VCaP (cell line): ENCODE results near the gene CD247.

ENCODE experiments used
- H3K27ac ChIP-seq: fragments of 450-650 bp; 2 replicates; pipeline ENCODE4 v1.5.1; 2017
- CTCF ChIP-seq: fragments of 450-650 bp; conservative IDR thresholded peaks from 2 replicates; pipeline ENCODE4 v1.5.1; 2017; ENCODE audit warnings: mild to moderate bottlenecking, moderate library complexity

Gene CD247

GRCh38 chr1:167490765-167491164, 27.6 kb downstream of the CD247 start:
- H3K27ac ChIP-seq = no peak overlapping the region
- no peak for TF ChIP-seq CTCF

DNA sequence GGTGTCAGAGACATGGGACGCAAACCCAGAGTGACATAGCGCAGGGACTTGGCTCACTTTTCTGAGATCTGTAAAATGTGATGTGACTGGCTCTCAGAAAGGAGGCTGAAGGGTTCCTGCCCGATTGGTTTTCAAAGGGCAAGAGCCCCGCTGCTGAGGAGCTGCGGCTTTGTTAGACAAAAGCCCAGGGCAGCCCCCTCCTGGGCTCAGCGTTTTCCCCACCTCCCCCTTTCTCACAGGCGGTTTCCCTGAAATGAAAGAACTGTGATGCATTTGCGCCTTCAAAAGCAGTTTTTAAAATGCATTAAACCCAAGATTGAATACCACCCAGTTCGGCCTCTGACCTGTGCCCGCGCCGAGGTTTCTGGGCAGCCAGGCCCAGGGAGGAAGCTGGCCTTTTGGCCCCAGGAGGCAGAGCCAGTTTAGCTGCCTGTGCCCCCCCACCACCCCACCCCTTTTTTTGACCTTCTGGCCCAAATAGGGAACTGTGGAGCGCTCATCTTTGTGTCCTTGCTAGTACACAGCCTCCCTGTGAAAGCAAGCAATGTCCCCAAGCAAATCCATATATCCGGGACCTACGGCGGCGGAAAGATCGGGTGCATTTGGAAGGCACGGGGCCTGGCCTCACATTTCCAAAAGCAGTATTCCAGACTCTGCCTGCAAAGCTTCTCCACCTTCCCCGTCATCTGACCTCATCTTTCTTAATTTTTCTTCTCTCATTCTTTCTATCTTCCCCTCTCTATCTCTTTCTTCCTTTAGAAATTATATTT, 28.6 kb downstream of the CD247 start:
- no peak for TF ChIP-seq CTCF
- no peak overlapping the region for H3K27ac ChIP-seq

DNA sequence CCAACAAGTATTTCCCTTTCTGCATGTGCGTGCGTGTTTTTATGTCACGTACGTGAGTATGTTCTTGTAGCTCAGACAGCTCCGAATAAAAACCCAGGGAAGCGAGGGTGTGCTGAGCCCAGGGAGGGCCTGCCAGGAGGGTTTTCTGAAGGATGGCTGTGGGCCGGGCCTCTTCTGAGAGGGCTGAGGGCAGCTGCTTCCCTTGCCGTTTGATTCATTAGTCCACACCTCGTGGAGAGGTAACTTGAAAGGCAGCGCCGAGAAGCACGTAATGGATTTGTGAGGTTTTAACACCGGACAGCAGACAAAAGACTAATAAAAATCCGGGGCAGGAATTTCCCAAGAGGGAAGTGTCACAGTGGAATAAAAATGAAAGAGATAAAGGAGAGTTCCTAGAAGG, 29.5 kb downstream of the CD247 start:
- TF ChIP-seq CTCF = no peak

GRCh38 chr1:167487614-167488013, 30.7 kb downstream of the CD247 start:
- H3K27ac ChIP-seq = no peak overlapping the region
- TF ChIP-seq CTCF = no peak

More for the DNA sequence above, 29.5 kb downstream of the CD247 start:
- no peak overlapping the region for H3K27ac ChIP-seq

GRCh38 chr1:167486090-167486824, 32.1 kb downstream of the CD247 start:
- no peak overlapping the region for H3K27ac ChIP-seq
- no peak for TF ChIP-seq CTCF

DNA sequence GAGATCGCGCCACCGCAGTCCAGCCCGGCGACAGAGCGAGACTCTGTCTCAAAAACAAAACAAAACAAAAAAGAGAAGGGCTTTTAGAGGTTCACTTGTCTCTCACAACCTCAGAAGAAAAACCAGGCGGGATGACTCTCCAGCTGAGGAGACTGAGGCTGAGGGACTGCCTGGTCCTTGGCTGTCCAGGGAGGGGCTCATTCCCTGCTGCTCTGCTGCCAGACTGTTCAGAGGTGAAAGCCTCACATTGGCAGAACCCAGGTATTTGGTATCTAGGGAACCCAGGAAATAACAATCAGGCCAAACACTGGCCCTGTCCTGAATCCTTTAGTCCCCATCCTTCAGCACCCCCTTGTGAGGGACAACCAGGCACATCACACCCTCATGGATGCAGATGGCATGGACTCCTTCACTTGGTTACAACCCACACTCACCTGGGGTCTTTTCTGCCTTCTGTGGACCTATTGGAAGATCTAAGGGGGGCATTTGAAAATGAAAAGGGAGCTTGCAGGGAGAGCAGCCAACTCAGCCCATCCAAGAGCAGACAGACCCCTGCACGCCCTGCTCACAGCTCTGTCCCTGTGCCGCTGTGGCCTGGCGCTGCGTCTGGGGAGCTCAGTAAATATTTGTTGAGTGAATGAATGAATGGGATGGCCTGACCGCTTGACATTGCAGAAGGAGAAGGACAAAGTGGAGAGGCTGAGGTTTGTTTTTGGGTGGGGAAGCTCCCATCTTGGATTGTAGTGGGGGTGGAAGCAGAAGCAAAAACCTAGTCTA, 33.4 kb downstream of the CD247 start:
- no peak for TF ChIP-seq CTCF
- H3K27ac ChIP-seq = no peak overlapping the region

DNA sequence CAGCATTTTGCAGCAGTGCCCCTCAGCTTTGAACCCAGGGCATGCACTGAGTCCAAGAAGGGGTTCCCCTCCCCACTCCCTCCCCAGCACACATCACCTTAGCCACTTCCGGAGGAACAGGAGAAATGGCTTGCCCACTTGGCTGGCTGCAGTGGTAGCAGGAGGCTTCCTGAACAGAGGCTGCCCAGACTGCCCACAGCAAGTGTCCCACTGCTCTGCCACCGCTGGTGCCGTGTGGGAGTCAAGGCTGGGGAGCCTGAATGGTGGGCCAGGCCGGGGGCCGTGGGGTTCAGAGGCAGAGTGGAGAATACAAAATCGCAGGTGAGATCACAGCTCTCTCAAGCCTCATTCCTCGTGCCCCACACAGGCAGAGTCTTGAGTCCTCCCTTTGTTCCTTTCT, 34.5 kb downstream of the CD247 start:
- no peak for TF ChIP-seq CTCF
- H3K27ac ChIP-seq = no peak overlapping the region
